HG03378 (cell line): ENCODE data around the gene CHKB.
"Not testable (repeated sequence)": the region's sequence is repeated elsewhere in the genome, so short reads cannot be mapped to it uniquely, and the experiment has no call there.

Experiments used
- ATAC-seq: cut with Tn5 transposase; IDR thresholded peaks from one replicate; pipeline ENCODE4 v1.9.1; 2021; ENCODE audit warnings: mild to moderate bottlenecking, moderate library complexity; ENCODE audit not compliant: unreplicated experiment

The CHKB gene

GRCh38 chr22:50582493-50583293, at the start of gene CHKB:
CHKB (minus strand) TSS chr22:50582849; CDS start chr22:50582781, 68 bp downstream.
- ATAC-seq = peak; percentile 82

- ATAC-seq = no peak
These were observed 47.7 kb upstream of the CHKB start for GRCh38 chr22:50630376-50630775.

DNA sequence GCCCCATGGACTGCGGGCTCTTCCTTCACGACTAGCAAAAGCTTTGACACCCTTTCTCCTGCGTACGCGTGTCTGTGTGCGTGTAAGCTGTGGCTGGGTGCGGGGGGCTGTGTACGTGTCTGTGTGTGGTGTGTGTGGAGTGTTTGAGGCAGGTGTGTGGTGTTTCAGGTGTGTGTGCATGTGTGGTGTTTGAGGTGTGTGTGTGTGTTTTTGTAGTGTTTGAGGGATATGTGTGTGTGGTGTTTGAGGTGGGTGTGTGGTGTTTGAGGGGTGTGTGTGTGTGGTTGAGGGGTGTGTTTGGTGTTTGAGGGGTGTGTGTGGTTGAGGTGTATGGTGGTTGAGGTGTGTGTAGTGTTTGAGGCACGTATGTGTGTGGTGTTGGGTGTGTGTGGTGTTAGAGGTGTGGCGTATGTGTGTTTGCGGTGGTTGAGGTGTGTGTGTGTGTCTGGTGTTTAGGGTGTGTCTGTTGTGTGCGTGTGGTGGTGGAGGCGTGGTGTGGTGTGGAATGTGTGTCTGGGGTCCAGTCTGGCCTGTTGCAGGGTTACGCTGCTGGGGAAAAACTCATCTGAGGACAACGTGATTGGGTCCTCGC, 46.0 kb upstream of the CHKB start:
- no peak for ATAC-seq

DNA sequence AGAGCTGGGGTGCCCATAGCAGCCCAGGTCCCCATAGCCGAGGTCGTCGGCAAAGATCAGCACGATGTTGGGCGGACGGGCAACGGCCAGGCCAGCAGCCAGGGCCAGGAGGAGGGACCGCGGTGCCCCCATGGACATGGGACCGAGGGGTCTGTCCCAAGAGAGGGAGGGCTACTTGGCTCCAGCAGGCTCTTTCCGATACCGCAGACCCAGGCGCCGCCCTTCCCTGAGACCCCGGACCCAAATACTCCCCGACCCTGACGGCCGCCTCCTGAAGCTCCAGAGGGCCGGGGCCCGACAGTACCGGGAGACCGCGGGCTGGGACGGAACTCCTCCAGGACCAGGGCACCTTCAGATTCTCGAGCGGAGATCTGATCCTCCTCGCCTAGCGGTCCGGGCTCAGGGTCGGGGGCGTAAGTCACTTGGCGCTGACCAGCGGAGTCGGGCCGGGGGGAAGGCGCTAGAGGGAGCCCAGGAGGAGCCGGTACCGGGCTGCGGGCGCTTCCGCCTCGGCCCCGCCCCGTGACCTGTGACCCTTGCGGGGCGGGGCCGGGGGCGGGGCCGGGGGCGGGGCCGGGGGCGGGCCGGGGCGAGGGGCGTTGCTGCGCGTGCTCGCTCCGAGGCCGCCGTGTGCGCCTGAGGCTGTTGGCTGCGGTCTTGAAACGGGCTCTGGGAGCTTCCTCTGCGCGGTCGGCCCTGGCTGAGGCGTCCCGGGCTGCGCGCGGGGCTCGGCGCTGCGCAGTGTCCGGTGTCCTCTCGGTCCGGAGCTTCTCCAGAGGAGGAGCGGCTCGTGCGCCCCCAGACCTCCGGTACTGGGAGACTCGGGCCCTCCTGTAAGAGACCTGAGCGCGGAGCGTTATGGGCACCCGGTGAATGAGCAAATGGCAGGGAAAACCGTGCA, 45.2 kb upstream of the CHKB start, which contains the start of gene ARSA:
ARSA (minus strand) TSS at position 511 of the 901 bp plus-strand sequence; CDS start at position 138, 373 bp downstream.
- ATAC-seq = peak; percentile 55

DNA sequence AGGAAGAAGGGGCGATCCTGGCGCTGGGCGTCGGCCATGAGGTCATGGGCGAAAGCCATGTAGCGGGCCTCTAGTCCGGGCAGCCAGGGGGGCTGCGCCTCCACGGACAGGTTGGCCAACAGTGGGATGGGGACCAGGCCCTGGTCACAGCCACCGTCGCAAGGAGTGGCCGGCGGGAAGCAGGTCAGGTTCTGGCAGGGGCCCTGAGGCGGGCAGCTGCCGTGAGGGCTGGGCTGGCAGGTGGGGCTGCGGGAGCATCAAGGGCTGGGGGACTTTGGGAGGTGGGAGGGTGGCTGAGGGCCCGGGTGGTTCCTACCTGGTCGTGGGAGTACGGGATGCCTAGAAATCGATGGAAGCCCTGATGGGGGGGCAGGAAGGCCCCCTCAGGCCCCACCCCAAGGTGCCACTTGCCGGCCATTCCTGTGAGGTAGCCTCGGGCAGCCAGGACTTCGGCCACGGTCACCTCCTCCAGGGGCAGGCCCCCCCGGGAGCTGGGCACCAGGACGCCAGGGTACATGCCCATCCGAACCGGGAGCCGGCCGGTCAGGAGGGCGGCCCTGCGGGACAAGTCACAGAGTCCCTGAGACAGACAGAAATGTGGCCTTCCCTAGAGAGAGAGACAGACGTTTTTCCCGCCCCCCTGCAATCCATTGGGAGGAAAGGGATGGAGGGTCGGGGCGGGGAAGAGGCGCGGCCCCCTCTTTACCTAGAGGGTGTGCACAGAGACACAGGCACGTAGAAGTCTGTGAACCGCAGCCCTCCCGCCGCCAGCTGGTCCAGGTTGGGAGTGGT, 44.4 kb upstream of the CHKB start:
- ATAC-seq = no peak

- ATAC-seq = no peak
These were observed 43.7 kb upstream of the CHKB start for GRCh38 chr22:50626314-50626849.

DNA sequence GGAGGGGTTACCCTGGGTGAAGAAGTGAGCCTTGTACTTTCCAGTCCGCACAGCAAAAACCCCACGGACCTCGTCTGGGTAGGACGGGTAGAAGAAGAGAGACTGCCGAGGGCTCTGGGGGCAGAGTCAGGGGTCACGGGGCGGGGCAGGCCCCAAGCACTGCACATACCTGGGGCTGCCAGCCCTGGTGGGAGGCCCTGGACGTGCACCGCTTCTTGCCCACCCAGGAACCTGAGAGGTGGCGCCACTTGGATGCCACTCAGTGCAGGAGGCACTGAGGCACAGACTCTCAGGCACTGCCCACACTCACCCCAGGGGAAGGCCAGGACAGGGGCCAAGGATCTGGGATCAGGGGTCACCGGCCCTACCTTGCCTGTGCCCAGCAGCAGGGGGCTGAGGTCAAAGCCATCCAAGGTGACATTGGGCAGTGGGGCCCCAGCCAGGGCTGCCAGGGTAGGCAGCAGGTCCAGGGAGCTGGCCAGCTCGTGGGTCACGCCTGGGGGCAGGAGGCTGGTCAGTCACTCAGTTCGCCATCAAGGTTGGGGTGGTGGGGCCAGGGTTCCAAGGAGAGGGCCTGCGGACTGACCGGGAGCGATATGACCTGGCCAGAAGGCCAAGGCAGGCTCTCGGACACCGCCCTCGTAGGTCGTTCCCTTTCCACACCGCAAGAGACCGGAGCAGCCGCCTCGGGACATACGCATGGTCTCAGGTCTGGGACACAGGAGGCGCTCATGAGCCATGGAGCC, 43.1 kb upstream of the CHKB start:
- no peak for ATAC-seq

DNA sequence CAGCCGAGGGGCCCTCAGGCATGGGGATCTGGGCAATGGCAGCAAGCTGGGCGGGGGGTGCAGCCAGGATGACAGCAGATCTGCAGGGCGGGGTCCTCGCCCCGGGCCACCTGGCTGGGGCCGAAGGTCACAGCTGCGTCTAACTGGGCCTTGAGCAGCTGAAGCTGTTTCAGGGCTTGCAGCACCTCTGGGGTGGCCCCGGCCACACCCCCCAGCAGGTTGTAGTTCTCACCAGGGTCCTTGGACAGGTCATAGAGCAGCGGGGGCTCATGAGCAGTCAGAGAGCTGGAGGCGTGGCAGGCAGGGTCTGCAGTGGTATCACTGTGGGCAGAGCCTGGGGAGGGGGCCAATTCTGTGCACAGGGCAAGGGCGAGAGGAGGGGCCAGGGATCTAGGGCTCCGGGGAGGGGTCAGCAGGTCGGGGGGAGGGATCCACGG, 42.5 kb upstream of the CHKB start:
- ATAC-seq = no peak

DNA sequence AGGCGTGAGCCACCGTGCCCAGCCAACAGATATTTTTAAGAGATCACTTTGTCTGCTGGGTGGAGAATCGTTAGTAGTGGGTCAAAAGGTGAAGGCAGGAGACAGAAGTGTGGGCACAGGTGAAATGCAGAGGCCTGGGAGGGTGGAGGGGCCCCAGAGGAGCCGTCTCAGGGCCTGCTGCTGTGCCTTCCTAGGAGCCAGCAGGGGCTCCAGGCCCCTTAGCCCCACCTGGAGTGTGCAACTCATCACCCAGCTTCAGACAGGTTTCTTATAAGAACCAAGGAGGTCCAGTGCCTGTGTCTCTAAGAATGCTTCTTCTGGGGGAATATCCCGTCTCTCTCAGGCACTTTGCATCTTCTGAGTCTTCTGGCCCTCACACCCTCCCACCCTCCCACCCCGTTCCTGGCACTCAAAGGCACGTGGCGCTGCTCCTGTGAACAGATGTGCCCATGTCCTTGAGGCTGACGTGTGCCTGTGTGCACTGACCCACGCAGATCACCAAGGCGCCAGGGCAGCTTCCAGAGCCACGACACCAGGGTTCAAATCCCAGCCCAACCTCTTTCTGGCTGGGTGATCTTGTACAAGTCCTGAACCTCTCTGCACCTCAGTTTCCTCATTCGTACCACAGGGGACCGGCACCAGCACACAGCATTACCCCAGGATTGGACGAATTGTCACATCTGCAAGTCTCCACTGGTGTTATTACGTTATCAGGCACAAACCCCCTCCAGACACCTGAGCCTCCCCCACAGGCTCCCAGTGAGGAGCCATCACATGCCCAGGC, 41.9 kb upstream of the CHKB start:
- no peak for ATAC-seq

- ATAC-seq = no peak
These were observed 40.2 kb upstream of the CHKB start for GRCh38 chr22:50622723-50623327.

DNA sequence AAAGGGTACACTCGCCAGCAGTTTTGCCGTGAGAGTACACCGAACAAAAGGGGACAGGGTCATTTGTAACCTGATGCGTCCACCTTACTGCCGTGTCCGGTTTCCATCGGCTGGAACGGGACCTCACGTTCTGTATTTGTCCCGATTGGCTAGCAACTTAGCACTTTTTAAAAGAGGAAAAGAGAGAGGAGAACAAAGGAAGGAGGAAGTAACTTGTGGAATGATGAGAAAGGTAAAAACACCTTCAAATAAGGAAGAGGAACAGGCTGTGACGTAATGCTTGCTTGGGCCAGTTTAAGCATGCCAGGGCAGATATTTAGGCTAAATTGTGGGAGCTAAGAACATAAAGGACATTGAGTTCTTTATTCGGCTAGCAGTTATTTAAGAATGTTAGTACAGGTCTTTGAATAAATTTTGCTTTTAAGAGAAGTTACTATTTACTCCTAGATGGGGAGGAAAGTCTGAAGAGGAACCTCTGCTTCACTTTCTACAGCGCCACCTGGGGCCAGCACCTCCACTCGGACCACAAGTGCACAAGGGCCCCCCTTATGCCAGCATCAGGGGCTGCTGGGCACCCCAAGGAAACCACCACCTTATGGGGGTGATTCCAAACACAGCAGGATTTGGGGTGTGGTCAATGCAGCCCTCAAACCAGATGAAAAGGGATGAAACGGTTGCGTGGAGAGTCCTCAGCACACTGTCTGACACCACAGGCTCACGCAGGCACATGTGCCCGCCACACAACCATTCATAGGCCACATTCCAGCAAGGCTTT, 39.5 kb upstream of the CHKB start:
- no peak for ATAC-seq

GRCh38 chr22:50621356-50621880, 38.8 kb upstream of the CHKB start:
- ATAC-seq = peak; percentile 31

DNA sequence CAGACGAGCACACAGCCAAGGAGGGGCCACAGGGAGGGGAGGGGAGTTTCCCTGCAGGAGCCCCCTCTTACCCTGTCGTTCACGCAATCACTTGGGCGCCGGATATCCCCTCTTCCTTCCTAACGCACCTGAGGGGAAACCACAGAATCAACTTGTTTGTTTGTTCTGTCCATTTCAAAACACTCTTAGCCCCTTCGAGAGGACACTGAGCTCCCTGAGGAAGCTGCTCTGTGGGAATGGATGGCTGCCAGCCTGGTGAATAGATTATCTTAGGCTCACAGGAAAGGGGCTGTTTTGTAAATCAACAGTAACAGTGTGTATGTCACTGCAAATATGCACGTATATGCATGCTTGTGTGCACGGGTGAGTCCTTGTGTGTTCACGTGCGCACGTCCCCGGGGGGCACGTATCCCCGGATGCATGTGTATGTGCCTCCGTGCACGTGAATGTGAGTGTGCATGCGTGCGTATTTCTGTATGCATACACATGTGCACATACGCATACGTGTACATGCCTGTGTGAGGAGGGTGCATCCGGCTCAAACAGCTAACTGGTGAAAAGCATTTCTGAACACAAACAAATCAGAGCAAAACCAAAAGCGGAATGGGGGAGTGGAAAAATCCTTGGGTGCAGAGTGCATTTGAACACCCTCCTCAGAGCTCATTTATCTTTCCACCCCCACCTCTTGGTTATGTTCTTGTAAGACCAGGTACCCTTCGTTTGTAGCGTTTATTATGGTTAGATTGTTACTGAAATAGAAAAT, 38.1 kb upstream of the CHKB start:
- ATAC-seq = peak; percentile 33

GRCh38 chr22:50614296-50614695, 31.6 kb upstream of the CHKB start:
- not testable (repeated sequence) for ATAC-seq

DNA sequence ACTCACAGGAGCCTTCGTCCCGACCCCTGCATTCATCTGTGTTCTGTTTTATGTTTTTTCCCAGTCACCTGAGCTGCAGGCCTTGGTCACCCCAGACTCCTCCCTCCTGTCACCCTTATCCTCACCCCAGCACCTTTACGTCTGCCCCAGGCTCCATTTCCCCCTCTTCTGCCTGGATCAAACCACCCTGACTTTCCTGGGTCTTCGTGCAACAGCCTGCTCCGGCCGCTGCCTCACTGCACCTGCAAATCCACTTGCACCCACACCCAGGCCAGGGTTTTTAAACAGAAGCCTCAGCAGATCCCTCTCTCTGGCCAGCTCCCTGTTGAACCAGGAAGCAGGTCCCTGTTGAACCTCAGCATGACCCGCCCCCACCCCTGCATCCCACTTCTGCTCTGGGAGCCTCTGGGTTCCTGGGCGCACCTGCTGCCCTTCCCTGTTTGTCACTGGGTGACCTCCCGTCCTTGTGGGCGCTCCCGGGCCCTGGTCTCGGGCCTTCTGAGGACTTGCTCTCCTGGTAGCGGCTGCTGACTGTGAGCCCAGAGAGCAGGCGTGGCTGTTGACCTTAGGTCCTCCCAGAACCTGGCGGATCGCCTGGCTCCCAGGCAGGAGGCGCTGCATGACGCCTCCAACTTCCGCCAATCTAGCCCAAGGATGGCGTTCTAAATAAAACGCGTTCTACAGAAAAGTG, 30.8 kb upstream of the CHKB start:
- no peak for ATAC-seq
